ENCODE results near the gene CCNK.

Gene CCNK

DNA sequence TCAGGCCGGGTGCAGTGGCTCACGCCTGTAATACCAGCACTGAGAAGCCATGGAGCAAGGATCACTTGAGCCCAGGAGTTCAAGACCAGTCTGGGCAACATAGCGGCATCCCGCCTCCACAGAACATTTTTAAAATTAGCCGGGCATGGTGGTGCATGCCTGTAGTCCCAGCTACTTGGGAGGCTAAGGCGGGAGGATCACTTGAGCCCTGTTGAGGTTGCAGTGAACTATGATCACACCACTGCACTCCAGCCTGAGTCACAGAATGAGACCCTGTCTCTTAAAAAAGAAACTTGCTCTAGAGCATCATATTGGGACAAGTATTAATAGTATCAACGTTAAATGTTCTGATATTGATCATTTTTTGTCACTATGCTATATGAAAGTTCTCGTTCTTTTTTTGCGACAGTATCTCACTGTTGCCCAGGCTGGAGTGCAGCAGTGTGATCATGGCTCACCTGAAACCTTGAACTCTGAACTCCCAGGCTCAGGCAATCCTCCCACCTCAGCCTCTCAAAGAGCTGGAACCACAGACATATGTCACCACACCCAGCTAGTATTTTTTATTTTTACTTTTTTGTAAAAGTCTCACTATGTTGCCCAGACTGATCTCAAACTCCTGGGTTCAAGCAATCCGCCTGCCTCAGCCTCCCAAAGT, 75.1 kb downstream of the CCNK start:
- DNase-seq: no peak

DNA sequence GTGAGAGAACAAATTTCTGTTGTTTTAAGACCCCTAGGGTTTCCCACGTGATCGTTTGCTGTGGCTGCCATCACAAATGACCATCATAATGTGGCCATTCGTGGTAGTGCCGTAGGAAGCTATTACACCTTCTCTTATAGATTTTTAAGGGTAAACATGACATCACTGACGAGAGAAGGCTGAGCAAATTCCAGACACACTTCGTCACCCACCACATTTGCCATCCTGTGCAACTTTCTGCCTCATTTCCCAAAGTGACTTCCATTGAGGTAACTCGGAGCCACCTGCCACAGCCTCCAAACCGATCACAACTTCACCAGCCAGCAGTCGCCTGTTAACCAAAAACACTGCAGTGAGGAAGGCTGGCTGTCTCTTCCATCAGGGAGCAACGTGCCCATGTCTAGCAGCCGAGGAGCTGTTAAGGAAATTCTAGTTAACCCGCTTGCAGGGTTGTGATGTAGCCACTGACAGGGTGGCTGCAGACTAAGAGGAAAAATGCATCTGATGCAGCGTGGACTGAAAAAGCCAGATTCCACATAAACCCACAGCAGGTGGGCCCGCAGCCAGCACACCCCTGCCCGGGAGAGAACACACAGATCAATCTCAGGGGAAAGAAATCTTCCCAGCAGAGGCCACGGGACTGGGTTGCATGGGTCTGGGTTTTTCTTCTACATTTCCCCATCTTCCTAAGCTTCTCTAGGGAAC, 78.2 kb downstream of the CCNK start:
- DNase-seq: no peak

DNA sequence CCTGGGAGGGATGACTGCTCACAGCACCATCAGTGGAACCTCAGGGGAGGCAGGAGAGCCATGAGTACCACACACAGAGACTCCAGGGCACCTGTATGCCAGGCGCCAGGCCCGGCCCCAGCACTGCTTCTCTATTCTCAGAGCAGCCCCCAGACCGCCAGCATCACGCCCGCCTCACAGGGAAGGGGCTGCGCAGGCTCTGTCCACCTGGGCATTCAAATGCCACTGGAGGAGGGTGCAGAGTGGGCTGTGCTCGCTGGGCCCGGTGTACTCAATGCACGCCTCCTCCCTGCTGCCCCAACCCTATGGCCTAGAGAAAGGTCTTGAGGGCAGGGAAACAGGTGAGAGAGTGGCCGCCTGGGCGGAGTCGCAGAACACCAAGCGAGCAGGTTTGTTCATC, 79.2 kb downstream of the CCNK start:
- DNase-seq: no peak

DNA sequence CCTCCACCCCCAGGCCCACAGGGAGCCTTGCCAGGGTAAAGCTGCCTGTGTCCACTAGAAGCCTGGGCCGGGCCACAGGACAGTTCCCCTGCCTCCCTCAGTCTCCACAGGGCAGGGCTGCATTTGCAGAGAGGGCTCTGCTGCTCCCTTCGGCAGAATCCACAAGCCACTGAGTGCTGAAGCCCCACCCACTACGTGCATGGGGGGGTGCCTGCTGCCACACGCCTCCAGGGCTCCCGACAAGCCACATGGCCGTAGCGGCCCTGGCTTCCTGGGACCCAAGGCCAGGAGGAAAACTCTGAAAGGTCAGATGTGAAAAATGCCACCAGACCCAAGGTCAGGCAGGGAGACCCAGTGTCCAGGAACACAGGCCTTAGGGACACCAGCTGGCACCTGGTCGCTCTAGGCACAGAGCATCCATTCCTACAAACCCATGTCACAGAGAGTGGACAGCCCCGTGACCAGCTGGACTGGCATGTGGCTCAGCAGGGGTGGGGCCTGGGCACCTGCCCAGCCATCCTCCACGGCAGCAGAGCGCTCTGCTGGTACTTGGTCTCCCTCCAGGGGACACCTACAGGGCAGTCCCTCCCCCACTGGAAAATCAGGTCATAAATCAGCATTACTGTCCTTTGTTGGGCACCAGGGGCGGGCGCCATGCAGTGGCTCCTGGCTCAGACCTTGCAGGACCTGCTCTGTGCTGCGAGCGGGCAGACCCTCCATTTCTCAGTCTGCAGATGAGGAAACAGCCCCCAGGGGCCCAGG, 79.9 kb downstream of the CCNK start:
- DNase-seq: no peak

DNA sequence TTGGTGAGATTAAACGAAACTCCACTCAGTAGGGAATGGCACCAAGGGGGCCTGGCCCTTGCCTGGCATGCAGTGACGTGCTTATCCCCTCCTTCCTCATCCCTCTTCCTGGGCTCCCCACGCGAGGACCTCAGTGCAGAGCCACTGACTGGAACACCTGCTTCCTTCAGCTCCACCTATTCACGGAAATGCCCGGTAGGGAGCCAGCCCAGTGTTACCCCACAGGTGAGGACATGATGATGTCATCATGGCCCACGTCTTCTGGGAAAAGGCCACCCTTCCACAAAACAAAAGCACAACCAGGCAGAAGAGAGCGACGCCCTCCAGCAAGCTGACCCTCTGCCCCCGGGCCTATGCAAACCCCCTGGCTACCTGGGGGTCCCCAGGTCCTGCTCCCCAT, 80.7 kb downstream of the CCNK start:
- DNase-seq: no peak

Measured in activated gamma-delta T cell (primary cell).